GM23248 (cell line): Measurements from ENCODE around the gene CNDP1. TPM values are rescaled to one million over a fixed set of nuclear protein-coding genes. Genes with fewer than 3 reads are reported as not detected.

ENCODE experiments used
- DNase-seq: peaks from one replicate; pipeline ENCODE4 v3.0.0-alpha.2; 2015
- H2AFZ ChIP-seq: fragments of 200-600 bp; sonication (generic); 2 replicates; pipeline ENCODE4 v1.6.1; 2016; ENCODE audit warnings: antibody characterized with exemption
- H3F3A ChIP-seq: fragments of 200-600 bp; sonication (generic); 2 replicates; pipeline ENCODE4 v1.6.1; 2016; ENCODE audit warnings: mild to moderate bottlenecking, antibody characterized with exemption, mixed run types; ENCODE audit not compliant: insufficient read depth
- H3K27ac ChIP-seq: fragments of 200-600 bp; sonication (generic); 2 replicates; pipeline ENCODE4 v1.5.1; 2016; ENCODE audit warnings: mild to moderate bottlenecking
- H3K27me3 ChIP-seq: fragments of 200-600 bp; sonication (generic); replicated peaks from 2 replicates; pipeline ENCODE4 v1.6.1; 2016; ENCODE audit warnings: mild to moderate bottlenecking; ENCODE audit not compliant: insufficient read depth
- H3K36me3 ChIP-seq: fragments of 200-600 bp; sonication (generic); 2 replicates; pipeline ENCODE4 v1.6.1; 2016; ENCODE audit warnings: low read depth, mild to moderate bottlenecking
- H3K4me1 ChIP-seq: fragments of 200-600 bp; sonication (generic); 2 replicates; pipeline ENCODE4 v1.6.1; 2016; ENCODE audit warnings: mild to moderate bottlenecking; ENCODE audit not compliant: insufficient read depth
- H3K4me2 ChIP-seq: fragments of 200-600 bp; sonication (generic); one replicate; pipeline ENCODE4 v1.6.1; 2016; ENCODE audit warnings: mild to moderate bottlenecking; ENCODE audit not compliant: unreplicated experiment
- H3K4me3 ChIP-seq: fragments of 200-600 bp; sonication (generic); 2 replicates; pipeline ENCODE4 v1.5.1; 2016; ENCODE audit warnings: mild to moderate bottlenecking
- H3K79me2 ChIP-seq: fragments of 200-600 bp; sonication (generic); 2 replicates; pipeline ENCODE4 v1.6.1; 2016; ENCODE audit warnings: mild to moderate bottlenecking; ENCODE audit not compliant: insufficient read depth
- H3K9ac ChIP-seq: fragments of 200-600 bp; sonication (generic); 2 replicates; pipeline ENCODE4 v1.6.1; 2016; ENCODE audit warnings: mild to moderate bottlenecking
- H3K9me2 ChIP-seq: fragments of 200-600 bp; sonication (generic); 2 replicates; pipeline ENCODE4 v1.6.1; 2016; ENCODE audit warnings: mixed run types, mild to moderate bottlenecking, moderate library complexity; ENCODE audit not compliant: insufficient read depth
- H3K9me3 ChIP-seq: fragments of 200-600 bp; sonication (generic); one replicate; pipeline ENCODE4 v1.6.1; 2017; ENCODE audit warnings: low read depth
- H4K20me1 ChIP-seq: fragments of 200-600 bp; sonication (generic); 2 replicates; pipeline ENCODE4 v1.6.0; 2016; ENCODE audit not compliant: insufficient read depth
- EZH2 ChIP-seq: fragments of 200-600 bp; sonication (generic); IDR thresholded peaks from 2 replicates; pipeline ENCODE4 v1.6.1; 2018; ENCODE audit warnings: antibody characterized with exemption, mild to moderate bottlenecking; ENCODE audit not compliant: insufficient read depth, poor library complexity, severe bottlenecking
- EZH2phosphoT487 ChIP-seq: fragments of 200-600 bp; sonication (generic); IDR thresholded peaks from 2 replicates; pipeline ENCODE4 v1.6.1; 2018; ENCODE audit warnings: antibody characterized with exemption, moderate library complexity, mild to moderate bottlenecking, low read depth; ENCODE audit not compliant: insufficient read depth
- WGBS, 2 experiments: methylation state at CpG; one replicate each; pipeline ENCODE4 v1.1.6; 2015 to 2017; ENCODE audit warnings: low lambda C conversion rate in 2 of 2, low coverage in 1 of 2; ENCODE audit errors: missing lambda C conversion rate in 2 of 2; 5-methylcytosine and 5-hydroxymethylcytosine counted together
- in situ Hi-C: fragments of 300-500 bp; cut with MboI; formaldehyde crosslinking; loops from 2 replicates; pipeline ENCODE4 v1.15.0; 2020
- polyA plus RNA-seq: library from polyadenylated mRNA; unstranded; fragments of >200 nt; fragmentation: Nextera tagmentation; extraction: Ambion mirVana; gene quantifications from 2 replicates; pipeline ENCODE4 v1.2.1, GENCODE V29; 2016
- total RNA-seq: library from RNA; depleted of rRNA; stranded (reverse); fragments of >200 nt; shearing (Covaris generic); gene quantifications from 2 replicates; pipeline ENCODE4 v1.2.3, GENCODE V29; 2014

Gene CNDP1
- total and polyA plus RNA-seq, 2 experiments from 2014 or later, result not detected

- DNase-seq, result peak; percentile 95
- no peaks in the 10 kb centered on the region for H4K20me1 ChIP-seq
- WGBS, 2 experiments, result 0 to 1% methylated on average over 30 to 59 of the region's 64 CpGs
- TF ChIP-seq EZH2 (no peak), EZH2phosphoT487 (no peak)
- no peaks in the 10 kb centered on the region for H3K27me3 ChIP-seq
- peak within 1 kb of the TSS; percentile 89 for H3K27ac ChIP-seq
- peaks cover 8% of the 10 kb centered on the region; the same call in 1 of the 2 replicates for H3F3A ChIP-seq
- no peaks in the 10 kb centered on the region for H3K36me3 ChIP-seq
- in situ Hi-C loops, result no loop called here
- peak within 1 kb of the TSS; percentile 88 for H2AFZ ChIP-seq
- H3K9me3 ChIP-seq, result no peaks in the 10 kb centered on the region
- peaks cover 27% of the 10 kb centered on the region for H3K4me1 ChIP-seq
- no peaks in the 10 kb centered on the region for H3K9me2 ChIP-seq
- peak within 1 kb of the TSS; percentile 99 for H3K9ac ChIP-seq
- H3K4me3 ChIP-seq, result peak within 1 kb of the TSS; percentile 81
- H3K4me2 ChIP-seq, result peak within 1 kb of the TSS; percentile 85
- H3K79me2 ChIP-seq, result peaks cover 66% of the 10 kb centered on the region
These were observed 63.5 kb downstream of the CNDP1 start, which contains the start of gene ZNF407 for GRCh38 chr18:74597662-74598349. ZNF407 (plus strand) TSS chr18:74597870; CDS start chr18:74631020, 33,150 bp downstream.

DNA sequence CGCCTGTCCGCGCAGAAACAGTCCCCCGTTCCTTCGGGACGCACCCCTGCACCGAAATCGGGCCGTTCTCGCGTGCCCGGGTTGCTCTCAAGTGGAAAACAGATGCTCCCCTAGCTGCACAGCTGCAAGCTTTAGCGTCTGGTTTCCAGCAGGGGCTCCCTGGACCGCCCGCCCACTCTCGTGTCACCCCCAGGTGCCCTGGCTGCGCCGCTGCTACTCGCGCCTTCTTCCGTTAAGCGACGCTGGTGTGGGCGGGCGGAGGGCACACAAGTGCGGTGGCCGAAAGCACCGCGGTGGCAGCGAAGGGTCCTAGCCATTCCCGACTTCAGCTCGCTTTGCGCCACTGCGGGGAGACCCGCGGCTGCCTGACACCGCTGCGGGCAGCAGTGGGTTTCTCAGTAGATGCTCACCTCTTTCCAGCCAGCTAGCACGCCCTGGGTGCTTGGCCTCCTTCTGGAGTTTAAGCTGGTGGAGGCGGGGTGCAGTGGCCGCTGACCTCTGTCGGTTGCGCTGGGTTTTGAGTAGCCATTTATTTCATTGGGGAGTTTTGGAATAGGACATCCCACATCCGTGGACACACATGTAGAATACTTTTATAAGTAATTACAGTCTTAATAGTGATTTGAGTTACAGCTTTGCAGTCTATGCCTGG is 64.2 kb downstream of the CNDP1 start:
- Histone ChIP-seq H3K27ac (peak overlapping the region; percentile 89), H3K4me3 (peak overlapping the region; percentile 81), H3K4me1 (peaks cover 27% of the 10 kb centered on the region), H3K79me2 (peaks cover 72% of the 10 kb centered on the region), H4K20me1 (no peaks in the 10 kb centered on the region), H3K4me2 (peak overlapping the region; percentile 85), H3K9me2 (no peaks in the 10 kb centered on the region), H2AFZ (peak overlapping the region; percentile 88), H3K27me3 (no peaks in the 10 kb centered on the region), H3K9me3 (no peaks in the 10 kb centered on the region), H3K9ac (peak overlapping the region; percentile 99), H3K36me3 (no peaks in the 10 kb centered on the region), H3F3A (peaks cover 8% of the 10 kb centered on the region; the same call in 1 of the 2 replicates)
- TF ChIP-seq EZH2 (no peak), EZH2phosphoT487 (no peak)
- in situ Hi-C loops, result no loop called here
- WGBS, 2 experiments, result 1% methylated on average over 41 to 44 of the region's 44 CpGs
- DNase-seq, result peak; percentile 69

DNA sequence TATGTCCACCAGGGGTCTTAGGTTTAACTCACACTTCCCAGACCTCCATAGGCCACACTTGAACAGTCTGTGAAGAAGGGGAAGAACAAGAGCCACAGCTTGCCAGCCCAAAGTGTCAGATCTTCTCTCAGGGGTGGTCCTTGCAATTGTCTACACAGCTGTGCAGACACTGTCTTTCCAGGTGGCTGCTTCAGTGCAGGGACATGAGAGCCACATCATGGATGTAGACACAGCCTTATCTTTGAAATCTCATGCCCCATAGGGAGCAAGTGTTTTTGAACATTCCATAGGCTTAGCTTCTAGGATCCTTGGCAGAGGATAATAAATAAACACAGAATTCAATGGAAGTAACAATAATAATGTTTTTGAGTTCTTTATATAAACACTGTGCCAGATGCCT is 70.1 kb downstream of the CNDP1 start:
- Histone ChIP-seq H3K79me2 (peaks cover 97% of the 10 kb centered on the region), H3F3A (peaks cover 9% of the 10 kb centered on the region), H2AFZ (no peak overlapping the region), H3K9me2 (no peaks in the 10 kb centered on the region), H3K4me2 (no peak overlapping the region), H3K4me3 (no peak overlapping the region), H3K27me3 (no peaks in the 10 kb centered on the region), H3K9ac (no peak overlapping the region), H3K9me3 (no peaks in the 10 kb centered on the region), H3K4me1 (peaks cover 8% of the 10 kb centered on the region), H3K36me3 (no peaks in the 10 kb centered on the region), H4K20me1 (0 out of 2 replicates have a peak, but pooled peaks cover 4% of the 10 kb centered on the region), H3K27ac (no peak overlapping the region)
- in situ Hi-C loops, result no loop called here
- no peak for DNase-seq
- TF ChIP-seq EZH2phosphoT487 (no peak), EZH2 (no peak)

GRCh38 chr18:74604774-74605173 is 70.5 kb downstream of the CNDP1 start:
- H3K4me2 ChIP-seq, result no peak overlapping the region
- no peaks in the 10 kb centered on the region for H3K9me2 ChIP-seq
- WGBS, 2 experiments, result 54 to 60% methylated on average over 4 of the region's 4 CpGs
- no peak for TF ChIP-seq EZH2
- TF ChIP-seq EZH2phosphoT487, result no peak
- H3K27me3 ChIP-seq, result no peaks in the 10 kb centered on the region
- 0 out of 2 replicates have a peak, but pooled peaks cover 4% of the 10 kb centered on the region for H4K20me1 ChIP-seq
- H3K4me3 ChIP-seq, result no peak overlapping the region
- H2AFZ ChIP-seq, result no peak overlapping the region
- H3K27ac ChIP-seq, result no peak overlapping the region
- in situ Hi-C loops, result no loop called here
- H3K36me3 ChIP-seq, result no peaks in the 10 kb centered on the region
- peaks cover 6% of the 10 kb centered on the region; the same call in 1 of the 2 replicates for H3K4me1 ChIP-seq
- peaks cover 93% of the 10 kb centered on the region for H3K79me2 ChIP-seq
- DNase-seq, result peak; percentile 38
- no peaks in the 10 kb centered on the region for H3K9me3 ChIP-seq
- no peak overlapping the region for H3K9ac ChIP-seq
- peaks cover 10% of the 10 kb centered on the region for H3F3A ChIP-seq
